Keratinocyte (primary cell): ENCODE results near the gene CRYGD. TPM values are rescaled to one million over a fixed set of nuclear protein-coding genes. Genes with fewer than 3 reads are reported as not detected.

Source experiments
- DNase-seq: peaks from one replicate; pipeline ENCODE4 v3.0.0-alpha.2; 2011; ENCODE audit warnings: low read depth, missing footprints, low spot score
- FAIRE-seq: peaks from 2 replicates; lab custom pipeline; 2011; peaks lifted over from hg19 to GRCh38; lab: Jason Lieb, UNC
- H2AFZ ChIP-seq: 2 replicates; pipeline ENCODE4 v1.6.0; 2012; ENCODE audit warnings: low read length, control low read depth, inconsistent platforms; ENCODE audit not compliant: control insufficient read depth
- H3K27ac ChIP-seq: 2 replicates; pipeline ENCODE4 v1.5.1; 2011; ENCODE audit warnings: low read length; ENCODE audit not compliant: control insufficient read depth, insufficient read depth
- H3K27me3 ChIP-seq: 3 replicates; pipeline ENCODE4 v1.6.0; 2011; ENCODE audit warnings: low read length; ENCODE audit not compliant: control insufficient read depth, insufficient read depth; ENCODE audit errors: extremely low read depth
- H3K36me3 ChIP-seq, 2 experiments: 2 replicates in 1 of 2; 3 replicates in 1 of 2; pipeline ENCODE4 v1.5.1; 2011; ENCODE audit warnings: low read length in 2 of 2, mild to moderate bottlenecking in 1 of 2; ENCODE audit not compliant: control insufficient read depth in 2 of 2, insufficient read depth in 2 of 2; ENCODE audit errors: extremely low read depth in 1 of 2
- H3K4me1 ChIP-seq: 3 replicates; pipeline ENCODE4 v1.5.1; 2011; ENCODE audit warnings: low read length; ENCODE audit not compliant: control insufficient read depth, insufficient read depth; ENCODE audit errors: extremely low read depth
- H3K4me2 ChIP-seq: 3 replicates; pipeline ENCODE4 v1.6.0; 2011; ENCODE audit warnings: low read depth, low read length; ENCODE audit not compliant: control insufficient read depth, insufficient read depth; ENCODE audit errors: extremely low read depth
- H3K4me3 ChIP-seq, 3 experiments: fragments of 200-600 bp in 1 of 3; sonication (generic) in 1 of 3; 2 replicates in 2 of 3; 3 replicates in 1 of 3; pipeline ENCODE4 v1.5.1; 2011 to 2016; ENCODE audit warnings: low read length in 3 of 3, mild to moderate bottlenecking in 3 of 3, control low read depth in 2 of 3, inconsistent platforms in 1 of 3, low read depth in 1 of 3, mixed read lengths in 1 of 3, mixed run types in 1 of 3, moderate library complexity in 1 of 3; ENCODE audit not compliant: control insufficient read depth in 2 of 3, insufficient read depth in 2 of 3; ENCODE audit errors: extremely low read depth in 1 of 3
- H3K79me2 ChIP-seq: 2 replicates; pipeline ENCODE4 v1.6.0; 2012; ENCODE audit warnings: low read length; ENCODE audit not compliant: control insufficient read depth, insufficient read depth
- H3K9ac ChIP-seq: 3 replicates; pipeline ENCODE4 v1.6.0; 2011; ENCODE audit warnings: low read length; ENCODE audit not compliant: control insufficient read depth, insufficient read depth; ENCODE audit errors: extremely low read depth
- H3K9me1 ChIP-seq: 3 replicates; pipeline ENCODE4 v1.6.0; 2011; ENCODE audit warnings: low read length; ENCODE audit not compliant: control insufficient read depth, insufficient read depth; ENCODE audit errors: extremely low read depth
- H3K9me3 ChIP-seq: 2 replicates; pipeline ENCODE4 v1.5.1; 2012; ENCODE audit warnings: low read depth, low read length; ENCODE audit not compliant: control insufficient read depth
- H4K20me1 ChIP-seq: 3 replicates; pipeline ENCODE4 v1.6.0; 2011; ENCODE audit warnings: low read length; ENCODE audit not compliant: control insufficient read depth, insufficient read depth; ENCODE audit errors: extremely low read depth
- EZH2 ChIP-seq: IDR thresholded peaks from one replicate; pipeline ENCODE4 v1.6.1; 2012; ENCODE audit warnings: inconsistent platforms, mild to moderate bottlenecking, low read length, moderate library complexity
- dilution Hi-C: fragments of 300-500 bp; cut with MboI; formaldehyde crosslinking; loops from one replicate; pipeline ENCODE4 v1.7.0; 2020; ENCODE audit warnings: low sequenced_read_pairs; ENCODE audit not compliant: extremely low pct_ligation_motif_present
- polyA plus RNA-seq, 5 experiments: library from polyadenylated mRNA; depleted of rRNA in 3 of 5; stranded (reverse) in 3 of 5; stranded (forward) in 1 of 5; unstranded in 1 of 5; fragments of >200 nt; gene quantifications; 1 replicate in 1 of 5; 2 replicates in 3 of 5; 3 replicates in 1 of 5; pipeline versions ENCODE4 v1.2.1 to v1.2.3, GENCODE V29; 2011 to 2012; ENCODE audit warnings: missing spikeins in 2 of 5, low read depth in 1 of 5, low replicate concordance in 1 of 5
- TF ChIP-seq, protein P1 (sequence below), 3 experiments: IDR thresholded peaks in 1 of 3; conservative IDR thresholded peaks in 1 of 3; optimal IDR thresholded peaks in 1 of 3; 2 replicates in 2 of 3; 3 replicates in 1 of 3; pipeline versions ENCODE3 to v1.5.1; 2011; ENCODE audit warnings: low read length in 3 of 3, mild to moderate bottlenecking in 3 of 3, moderate library complexity in 2 of 3, control low read depth in 1 of 3, inconsistent platforms in 1 of 3; ENCODE audit not compliant: insufficient read depth in 2 of 3; ENCODE audit errors: extremely low read depth in 1 of 3

Gene CRYGD
- polyA plus RNA-seq, 1 donor (not counting 4 experiments of a cell fraction or from before 2014, with no cell fraction given) = not detected

DNA sequence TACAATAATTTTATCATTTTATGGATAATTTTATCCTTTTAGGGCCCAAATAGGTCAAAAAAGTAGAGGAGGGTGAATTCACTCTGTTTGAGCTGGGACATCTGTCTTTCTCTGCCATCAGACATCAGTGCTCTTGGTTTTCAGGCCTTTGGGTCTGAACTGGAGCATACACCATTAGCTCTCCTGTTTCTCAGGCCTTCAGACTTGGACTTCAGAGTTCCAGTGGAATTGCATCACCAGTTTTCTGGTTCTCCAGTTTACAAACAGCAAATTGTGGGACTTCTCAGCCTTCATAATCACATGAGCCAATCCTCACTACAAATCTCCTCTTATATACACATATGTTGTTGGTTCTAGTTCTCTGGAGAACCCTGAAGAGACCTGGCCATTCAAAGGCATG lies 33.9 kb downstream of the CRYGD start:
- H3K9me3 ChIP-seq = no peaks in the 10 kb centered on the region
- no peaks in the 10 kb centered on the region for H3K79me2 ChIP-seq
- no peak overlapping the region for H3K4me3 ChIP-seq
- no peaks in the 10 kb centered on the region for H4K20me1 ChIP-seq
- H3K9ac ChIP-seq = no peak overlapping the region
- no peak for FAIRE-seq
- H3K36me3 ChIP-seq = no peaks in the 10 kb centered on the region
- H3K27ac ChIP-seq = no peak overlapping the region
- DNase-seq = no peak
- no peaks in the 10 kb centered on the region for H3K27me3 ChIP-seq
- H2AFZ ChIP-seq = no peak overlapping the region
- dilution Hi-C loops = no loop called here
- no peak for TF ChIP-seq EZH2
- TF ChIP-seq, protein P1, sequence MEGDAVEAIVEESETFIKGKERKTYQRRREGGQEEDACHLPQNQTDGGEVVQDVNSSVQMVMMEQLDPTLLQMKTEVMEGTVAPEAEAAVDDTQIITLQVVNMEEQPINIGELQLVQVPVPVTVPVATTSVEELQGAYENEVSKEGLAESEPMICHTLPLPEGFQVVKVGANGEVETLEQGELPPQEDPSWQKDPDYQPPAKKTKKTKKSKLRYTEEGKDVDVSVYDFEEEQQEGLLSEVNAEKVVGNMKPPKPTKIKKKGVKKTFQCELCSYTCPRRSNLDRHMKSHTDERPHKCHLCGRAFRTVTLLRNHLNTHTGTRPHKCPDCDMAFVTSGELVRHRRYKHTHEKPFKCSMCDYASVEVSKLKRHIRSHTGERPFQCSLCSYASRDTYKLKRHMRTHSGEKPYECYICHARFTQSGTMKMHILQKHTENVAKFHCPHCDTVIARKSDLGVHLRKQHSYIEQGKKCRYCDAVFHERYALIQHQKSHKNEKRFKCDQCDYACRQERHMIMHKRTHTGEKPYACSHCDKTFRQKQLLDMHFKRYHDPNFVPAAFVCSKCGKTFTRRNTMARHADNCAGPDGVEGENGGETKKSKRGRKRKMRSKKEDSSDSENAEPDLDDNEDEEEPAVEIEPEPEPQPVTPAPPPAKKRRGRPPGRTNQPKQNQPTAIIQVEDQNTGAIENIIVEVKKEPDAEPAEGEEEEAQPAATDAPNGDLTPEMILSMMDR (optimal IDR thresholded peaks at IDR 0.05 in 1 of 3, IDR thresholded peaks at IDR 0.05 in 1 of 3, conservative IDR thresholded peaks at IDR 0.05 in 1 of 3; ENCODE audit: extremely low read depth in 1 of 3, insufficient read depth in 2 of 3, low read length in 3 of 3) = no peak
- no peaks in the 10 kb centered on the region for H3K4me1 ChIP-seq
- H3K4me2 ChIP-seq = no peak overlapping the region
- H3K9me1 ChIP-seq = no peaks in the 10 kb centered on the region

DNA sequence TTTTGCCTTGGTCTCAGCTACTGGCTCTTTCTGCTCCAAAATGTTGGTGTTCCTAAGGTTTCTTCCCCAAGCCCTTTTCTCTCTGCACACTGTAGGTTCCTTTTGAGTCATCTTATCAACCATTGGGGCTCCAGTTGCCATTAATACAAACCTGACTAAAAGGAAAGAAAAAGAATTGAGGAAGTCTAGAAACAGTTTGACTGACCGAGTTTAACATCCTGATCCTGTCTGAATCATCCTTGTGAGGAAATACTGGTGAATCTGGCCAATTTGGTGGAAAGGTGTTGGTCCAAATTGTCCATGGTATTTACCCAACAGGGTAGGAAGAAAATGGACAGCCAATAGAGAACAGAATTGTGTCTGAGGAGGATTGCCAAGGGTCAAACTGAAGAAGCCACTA lies 38.3 kb downstream of the CRYGD start:
- no peak for TF ChIP-seq EZH2
- TF ChIP-seq, protein P1 (optimal IDR thresholded peaks at IDR 0.05 in 1 of 3, IDR thresholded peaks at IDR 0.05 in 1 of 3, conservative IDR thresholded peaks at IDR 0.05 in 1 of 3; ENCODE audit: extremely low read depth in 1 of 3, insufficient read depth in 2 of 3, low read length in 3 of 3) = no peak
- dilution Hi-C loops = no loop called here
- no peak for DNase-seq
- Histone ChIP-seq H3K9ac (no peak overlapping the region), H3K27me3 (no peaks in the 10 kb centered on the region), H4K20me1 (no peaks in the 10 kb centered on the region), H3K9me3 (no peaks in the 10 kb centered on the region), H2AFZ (no peak overlapping the region), H3K27ac (no peak overlapping the region), H3K4me1 (no peaks in the 10 kb centered on the region), H3K79me2 (no peaks in the 10 kb centered on the region), H3K4me2 (no peak overlapping the region), H3K4me3 (no peak overlapping the region), H3K36me3 (no peaks in the 10 kb centered on the region), H3K9me1 (no peaks in the 10 kb centered on the region)
- FAIRE-seq = no peak
